Osteoblast (primary cell): Measurements from ENCODE around the gene CFAP53. TPM values are rescaled to one million over a fixed set of nuclear protein-coding genes. Genes with fewer than 3 reads are reported as not detected.

Experiments
- DNase-seq: peaks from one replicate; pipeline ENCODE4 v3.0.0; 2011; ENCODE audit warnings: low spot score, mixed read lengths; ENCODE audit not compliant: insufficient read length; ENCODE audit errors: missing footprints
- H2AFZ ChIP-seq: 2 replicates; pipeline ENCODE4 v1.6.0; 2011; ENCODE audit warnings: mild to moderate bottlenecking, low read length
- H3K27ac ChIP-seq: 2 replicates; pipeline ENCODE4 v1.5.1; 2011; ENCODE audit warnings: mild to moderate bottlenecking, low read depth, low read length, moderate library complexity
- H3K27me3 ChIP-seq: 2 replicates; pipeline ENCODE4 v1.6.0; 2012; ENCODE audit warnings: mild to moderate bottlenecking, control low read depth, inconsistent platforms, low read length, moderate library complexity; ENCODE audit not compliant: insufficient read depth
- H3K36me3 ChIP-seq: 2 replicates; pipeline ENCODE4 v1.5.1; 2011; ENCODE audit warnings: mild to moderate bottlenecking, low read length, control low read depth, moderate library complexity; ENCODE audit not compliant: insufficient read depth
- H3K4me1 ChIP-seq: 2 replicates; pipeline ENCODE4 v1.5.1; 2011; ENCODE audit warnings: mild to moderate bottlenecking, low read length, control low read depth, moderate library complexity; ENCODE audit not compliant: insufficient read depth
- H3K4me2 ChIP-seq: 2 replicates; pipeline ENCODE4 v1.6.0; 2011; ENCODE audit warnings: mild to moderate bottlenecking, low read length; ENCODE audit not compliant: insufficient read depth
- H3K4me3 ChIP-seq: fragments of 200-600 bp; sonication (generic); 3 replicates; pipeline ENCODE4 v1.5.1; 2012; ENCODE audit warnings: mild to moderate bottlenecking, low read length, inconsistent platforms; ENCODE audit not compliant: insufficient read depth
- H3K79me2 ChIP-seq: 2 replicates; pipeline ENCODE4 v1.6.0; 2012; ENCODE audit warnings: mild to moderate bottlenecking, low read length, control low read depth, inconsistent platforms; ENCODE audit not compliant: insufficient read depth
- H3K9me3 ChIP-seq: 2 replicates; pipeline ENCODE4 v1.5.1; 2011; ENCODE audit warnings: low read depth, low read length, control low read depth
- H4K20me1 ChIP-seq: 2 replicates; pipeline ENCODE4 v1.6.0; 2012; ENCODE audit warnings: mild to moderate bottlenecking, low read length, control low read depth; ENCODE audit not compliant: insufficient read depth
- CTCF ChIP-seq: IDR thresholded peaks from 2 replicates; pipeline ENCODE4 v1.5.1; 2011; ENCODE audit warnings: mild to moderate bottlenecking, low read depth, low read length, moderate library complexity; ENCODE audit errors: extremely low read depth
- total RNA-seq: library from RNA; depleted of rRNA; stranded (reverse); fragments of >200 nt; gene quantifications from 2 replicates; pipeline ENCODE4 v1.2.3, GENCODE V29; 2012

CFAP53 gene
- total RNA-seq, 1 donor = 0.36 TPM

- Histone ChIP-seq H3K27ac (no peak overlapping the region), H4K20me1 (peaks cover 8% of the 10 kb centered on the region), H2AFZ (no peak overlapping the region), H3K36me3 (peaks cover 26% of the 10 kb centered on the region), H3K4me2 (no peak overlapping the region), H3K4me1 (peaks cover 19% of the 10 kb centered on the region), H3K4me3 (no peak overlapping the region), H3K27me3 (no peaks in the 10 kb centered on the region), H3K79me2 (peaks cover 41% of the 10 kb centered on the region), H3K9me3 (no peaks in the 10 kb centered on the region)
- TF ChIP-seq CTCF = no peak
- no peak for DNase-seq
Observed at GRCh38 chr18:50284255-50284885, 18.1 kb upstream of the CFAP53 start.

- H3K4me2 ChIP-seq = no peak overlapping the region
- H3K4me3 ChIP-seq = no peak overlapping the region
- peaks cover 29% of the 10 kb centered on the region for H3K36me3 ChIP-seq
- peaks cover 12% of the 10 kb centered on the region for H4K20me1 ChIP-seq
- H3K4me1 ChIP-seq = peaks cover 25% of the 10 kb centered on the region
- H3K27ac ChIP-seq = no peak overlapping the region
- no peaks in the 10 kb centered on the region for H3K27me3 ChIP-seq
- TF ChIP-seq CTCF = no peak
- H3K79me2 ChIP-seq = peaks cover 47% of the 10 kb centered on the region
- H3K9me3 ChIP-seq = no peaks in the 10 kb centered on the region
- no peak for DNase-seq
- H2AFZ ChIP-seq = no peak overlapping the region
Observed at GRCh38 chr18:50283469-50284209, 17.3 kb upstream of the CFAP53 start.

DNA sequence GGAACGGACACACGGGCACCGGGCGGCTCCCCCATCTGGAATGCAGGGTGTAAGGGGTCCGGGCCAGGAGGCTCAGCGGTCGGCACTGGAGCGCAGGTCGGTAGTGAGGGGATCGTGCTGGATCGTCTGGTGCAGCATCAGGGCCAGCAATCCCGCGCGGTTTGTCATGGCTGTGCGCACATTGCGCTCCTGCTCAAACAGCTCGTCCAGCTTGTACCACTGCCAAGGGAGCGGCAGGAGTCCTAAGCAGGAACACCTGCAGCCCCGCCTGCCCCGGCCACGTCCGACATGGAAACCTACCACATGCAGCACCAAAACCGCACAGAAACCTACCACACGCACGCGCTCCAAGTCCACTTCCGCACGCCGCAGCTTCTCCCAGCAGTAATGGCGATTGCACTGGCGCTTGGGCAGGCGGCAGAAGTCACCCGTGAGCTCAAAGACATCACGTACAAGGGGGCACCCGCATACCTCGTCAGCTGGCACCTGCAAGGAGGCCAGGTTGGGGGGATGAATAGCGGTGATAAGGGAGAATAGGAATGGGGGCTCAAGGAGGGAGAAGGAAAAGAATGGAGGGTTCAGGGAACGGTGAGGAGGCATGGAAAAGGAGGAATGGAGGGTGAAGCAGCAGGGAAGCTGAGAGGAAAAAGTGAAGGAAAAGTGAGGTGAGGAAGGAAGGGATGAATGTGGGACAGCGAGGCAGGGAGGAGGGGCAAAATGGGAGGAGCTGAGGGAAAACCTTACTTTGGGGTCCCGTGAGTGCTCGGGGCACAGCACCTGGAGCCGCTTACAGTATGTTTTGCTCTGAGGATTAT lies 16.4 kb upstream of the CFAP53 start:
- H4K20me1 ChIP-seq = peaks cover 14% of the 10 kb centered on the region
- peaks cover 31% of the 10 kb centered on the region for H3K4me1 ChIP-seq
- no peak for DNase-seq
- TF ChIP-seq CTCF = no peak
- H3K4me3 ChIP-seq = no peak overlapping the region
- H3K79me2 ChIP-seq = peaks cover 52% of the 10 kb centered on the region
- no peaks in the 10 kb centered on the region for H3K9me3 ChIP-seq
- no peak overlapping the region for H3K27ac ChIP-seq
- peak overlapping the region; percentile 93 for H3K4me2 ChIP-seq
- peaks cover 29% of the 10 kb centered on the region for H3K36me3 ChIP-seq
- H3K27me3 ChIP-seq = no peaks in the 10 kb centered on the region
- no peak overlapping the region for H2AFZ ChIP-seq
